Uterus (tissue), 2 donors: ENCODE data around the gene CTAGE8.
"Not testable (repeated sequence)": the region's sequence is repeated elsewhere in the genome, so short reads cannot be mapped to it uniquely, and the experiment has no call there.

Source experiments
- CTCF ChIP-seq, 4 experiments: fragments of 200-600 bp in 2 of 4; fragments of 450-650 bp in 2 of 4; sonication (generic) in 2 of 4; IDR thresholded peaks; one replicate each; pipeline ENCODE4 v1.5.1; 2016 to 2019; ENCODE audit warnings: antibody characterized with exemption in 4 of 4, mild to moderate bottlenecking in 2 of 4, moderate library complexity in 1 of 4
- POLR2A ChIP-seq, 2 donors: fragments of 450-650 bp; IDR thresholded peaks; one replicate each; pipeline ENCODE4 v1.6.1; 2016; ENCODE audit warnings: antibody characterized with exemption in 2 of 2, mild to moderate bottlenecking in 1 of 2, moderate library complexity in 1 of 2

- not testable (repeated sequence) for TF ChIP-seq CTCF, POLR2A (IDR thresholded peaks at IDR 0.05)
Measured at GRCh38 chr7:144226866-144227265, 42.2 kb downstream of the CTAGE8 start.
